ENCODE data around the gene UGT3A2. TPM values are rescaled to one million over a fixed set of nuclear protein-coding genes. Genes with fewer than 3 reads are reported as not detected.

UGT3A2 gene
- total RNA-seq, 1 donor from 2014 or later, result 0.79 TPM

DNA sequence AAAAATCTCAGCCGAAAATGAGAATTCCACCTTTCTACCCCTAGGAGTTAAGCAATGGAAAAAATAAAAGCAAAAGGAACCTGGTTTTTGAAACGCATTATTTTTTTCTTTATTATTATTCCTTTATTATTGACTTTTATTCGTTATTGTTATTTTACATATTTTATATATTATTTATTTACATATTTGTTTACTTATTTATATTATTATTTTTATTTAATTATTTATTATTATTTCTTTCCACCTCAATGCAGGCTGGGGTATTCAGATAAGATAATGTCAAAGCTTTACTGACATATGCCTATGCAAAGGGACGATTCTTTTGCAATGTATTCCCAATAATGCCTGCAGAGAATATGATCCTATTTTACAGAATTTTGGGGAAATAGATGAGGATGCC, 16.7 kb downstream of the UGT3A2 start:
- no peak for DNase-seq (ENCODE audit: low read depth, low spot score)
- Mint-ChIP-seq H3K27me3 (ENCODE audit: low read depth) (peaks cover 16% of the 10 kb centered on the region), H3K4me1 (no peaks in the 10 kb centered on the region), H3K4me3 (no peak overlapping the region), H3K9me3 (no peaks in the 10 kb centered on the region), H3K36me3 (ENCODE audit: low read depth) (no peaks in the 10 kb centered on the region), H3K27ac (ENCODE audit: unreplicated experiment) (no peak overlapping the region)
- no peak for TF ChIP-seq CTCF (conservative IDR thresholded peaks at IDR 0.05)

GRCh38 chr5:36047384-36048160, 19.1 kb downstream of the UGT3A2 start:
- no peaks in the 10 kb centered on the region for H3K4me1 Mint-ChIP-seq
- no peaks in the 10 kb centered on the region for H3K36me3 Mint-ChIP-seq (ENCODE audit: low read depth)

DNA sequence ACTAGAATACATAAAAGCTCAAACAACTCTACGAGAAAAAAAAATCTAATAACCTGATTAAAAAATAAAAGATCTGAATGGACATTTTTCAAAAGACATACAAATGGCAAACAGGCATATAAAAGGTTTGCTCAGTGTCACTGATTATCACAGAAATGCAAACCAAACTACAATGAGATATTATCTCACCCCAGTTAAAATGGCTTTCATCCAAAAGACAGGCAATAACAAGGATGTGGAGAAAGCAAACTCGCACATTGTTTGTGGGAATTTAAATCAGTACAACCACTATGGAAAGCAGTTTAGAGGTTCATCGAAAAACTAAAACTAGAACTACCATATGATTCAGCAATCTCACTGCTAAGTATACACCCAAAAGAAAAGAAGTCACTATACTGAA, 20.8 kb downstream of the UGT3A2 start:
- no peak for DNase-seq (ENCODE audit: low read depth, low spot score)
- no peaks in the 10 kb centered on the region for H3K27me3 Mint-ChIP-seq (ENCODE audit: low read depth)
- H3K4me1 Mint-ChIP-seq, result no peaks in the 10 kb centered on the region
- H3K9me3 Mint-ChIP-seq, result peaks cover 5% of the 10 kb centered on the region
- H3K4me3 Mint-ChIP-seq, result no peak overlapping the region
- no peaks in the 10 kb centered on the region for H3K36me3 Mint-ChIP-seq (ENCODE audit: low read depth)
- no peak for TF ChIP-seq CTCF (conservative IDR thresholded peaks at IDR 0.05)
- no peak overlapping the region for H3K27ac Mint-ChIP-seq (ENCODE audit: unreplicated experiment)

More at GRCh38 chr5:36047384-36048160, 19.1 kb downstream of the UGT3A2 start:
- TF ChIP-seq CTCF (conservative IDR thresholded peaks at IDR 0.05), result no peak
- Mint-ChIP-seq H3K9me3 (peaks cover 5% of the 10 kb centered on the region), H3K27ac (ENCODE audit: unreplicated experiment) (no peak overlapping the region), H3K4me3 (no peak overlapping the region), H3K27me3 (ENCODE audit: low read depth) (peaks cover 7% of the 10 kb centered on the region)
- DNase-seq (ENCODE audit: low read depth, low spot score), result no peak

DNA sequence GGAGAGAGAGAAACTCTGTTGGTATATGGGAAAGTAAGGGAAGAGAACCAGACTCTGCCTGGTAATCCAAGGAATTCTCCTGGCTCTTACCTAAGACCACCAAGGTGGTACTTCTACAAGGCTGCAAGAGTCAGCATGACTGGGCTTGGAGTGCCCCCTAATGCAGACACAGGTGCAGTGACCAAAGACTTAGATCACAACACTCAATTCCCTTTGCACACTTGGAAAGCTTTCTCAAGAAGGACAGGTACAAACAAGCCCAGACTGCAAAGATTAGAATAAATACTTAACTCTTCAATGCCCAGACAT, 25.2 kb downstream of the UGT3A2 start:
- H3K9me3 Mint-ChIP-seq, result peaks cover 5% of the 10 kb centered on the region
- no peak for DNase-seq (ENCODE audit: low read depth, low spot score)

DNA sequence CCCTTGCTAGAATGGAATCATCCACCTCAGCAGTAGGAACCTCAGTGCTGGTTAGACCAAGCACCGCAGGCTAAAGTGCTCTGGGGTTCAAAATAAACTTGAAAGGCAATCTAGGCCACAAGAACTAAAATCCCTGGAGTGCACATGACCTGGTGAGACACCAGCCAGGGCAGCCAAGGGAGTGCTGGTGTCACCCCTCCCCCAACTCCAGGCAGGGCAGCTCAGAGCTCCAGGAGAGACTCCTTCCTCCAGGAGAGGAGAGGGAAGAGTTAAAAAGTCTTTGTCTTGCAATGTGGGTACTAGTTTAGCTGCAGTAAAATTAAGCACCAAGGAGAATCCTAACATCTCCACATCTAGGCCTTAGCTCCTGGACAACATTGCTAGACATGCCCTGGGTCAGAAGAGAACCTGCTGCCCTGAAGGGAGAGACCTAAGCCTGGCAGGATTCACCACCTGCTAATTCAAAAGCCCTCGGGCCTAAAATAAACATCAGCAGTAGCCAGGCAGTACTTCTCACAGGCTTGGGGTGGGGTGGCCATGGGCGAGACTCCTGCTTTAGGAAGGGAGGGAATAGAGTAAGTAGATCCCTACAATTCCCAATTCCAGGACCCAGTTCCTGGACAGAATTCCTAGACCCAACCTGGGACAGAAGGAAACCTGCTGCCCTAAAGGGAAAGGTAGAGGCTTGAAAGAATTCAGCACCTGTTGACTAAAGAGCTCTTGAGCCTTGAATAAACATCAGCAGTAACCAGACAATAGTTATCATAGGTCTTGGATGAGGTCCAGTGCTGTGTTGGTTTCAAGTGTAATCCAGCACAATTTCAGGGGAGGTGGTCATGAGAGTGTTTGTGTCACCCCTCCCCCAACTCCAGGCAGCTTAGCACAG, 25.8 kb downstream of the UGT3A2 start:
- H3K36me3 Mint-ChIP-seq (ENCODE audit: low read depth), result no peaks in the 10 kb centered on the region
- no peak overlapping the region for H3K4me3 Mint-ChIP-seq
- DNase-seq (ENCODE audit: low read depth, low spot score), result no peak
- H3K27ac Mint-ChIP-seq (ENCODE audit: unreplicated experiment), result no peak overlapping the region
- TF ChIP-seq CTCF (conservative IDR thresholded peaks at IDR 0.05), result no peak
- H3K9me3 Mint-ChIP-seq, result peaks cover 5% of the 10 kb centered on the region
- no peaks in the 10 kb centered on the region for H3K4me1 Mint-ChIP-seq
- no peaks in the 10 kb centered on the region for H3K27me3 Mint-ChIP-seq (ENCODE audit: low read depth)

More for the DNA sequence above, 25.2 kb downstream of the UGT3A2 start:
- no peak overlapping the region for H3K27ac Mint-ChIP-seq (ENCODE audit: unreplicated experiment)
- H3K27me3 Mint-ChIP-seq (ENCODE audit: low read depth), result no peaks in the 10 kb centered on the region
- no peaks in the 10 kb centered on the region for H3K4me1 Mint-ChIP-seq
- H3K4me3 Mint-ChIP-seq, result no peak overlapping the region
- no peaks in the 10 kb centered on the region for H3K36me3 Mint-ChIP-seq (ENCODE audit: low read depth)
- no peak for TF ChIP-seq CTCF (conservative IDR thresholded peaks at IDR 0.05)
